ENCODE measurements around the gene PCDHA9.
"Not testable (repeated sequence)": the region's sequence is repeated elsewhere in the genome, so short reads cannot be mapped to it uniquely, and the experiment has no call there.

Gene PCDHA9

DNA sequence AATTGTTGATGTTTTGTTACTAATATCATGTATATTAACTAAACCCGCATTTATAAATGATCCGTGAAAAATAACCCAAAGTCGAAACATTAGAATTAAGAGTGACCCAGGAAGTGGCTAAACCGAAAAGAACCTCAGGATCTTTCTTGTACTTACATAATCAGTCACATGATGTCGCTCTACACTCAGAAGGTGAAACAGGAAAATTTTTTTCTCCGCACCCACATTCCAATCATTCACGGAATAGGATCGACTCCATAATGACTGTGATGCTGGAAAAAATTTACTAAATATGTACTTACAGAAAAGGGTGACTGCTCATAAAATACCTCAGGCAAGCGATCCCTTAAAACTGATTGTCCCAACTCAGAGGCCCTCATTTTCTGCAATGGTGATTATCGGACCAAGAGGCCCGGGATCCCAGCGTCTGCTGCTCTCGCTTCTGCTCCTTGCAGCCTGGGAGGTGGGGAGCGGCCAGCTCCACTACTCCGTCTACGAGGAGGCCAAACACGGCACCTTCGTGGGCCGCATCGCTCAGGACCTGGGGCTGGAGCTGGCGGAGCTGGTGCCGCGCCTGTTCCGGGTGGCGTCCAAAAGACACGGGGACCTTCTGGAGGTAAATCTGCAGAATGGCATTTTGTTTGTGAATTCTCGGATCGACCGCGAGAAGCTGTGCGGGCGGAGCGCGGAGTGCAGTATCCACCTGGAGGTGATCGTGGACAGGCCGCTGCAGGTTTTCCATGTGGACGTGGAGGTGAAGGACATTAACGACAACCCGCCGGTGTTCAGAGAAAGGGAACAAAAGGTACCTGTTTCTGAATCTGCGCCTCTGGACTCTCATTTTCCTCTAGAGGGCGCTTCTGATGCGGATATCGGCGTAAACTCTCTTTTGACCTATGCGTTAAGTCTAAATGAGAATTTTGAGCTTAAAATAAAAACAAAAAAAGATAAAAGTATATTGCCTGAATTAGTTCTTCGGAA lies 27.2 kb downstream of the PCDHA9 start, which contains the start of gene PCDHA12:
Gene PCDHA12 (plus strand): TSS at position 224 of the 981 bp plus-strand sequence. CDS start 165 bp downstream, at position 389.
- no peak for DNase-seq (ENCODE audit: low read depth in 1 of 2, low spot score in 1 of 2)

DNA sequence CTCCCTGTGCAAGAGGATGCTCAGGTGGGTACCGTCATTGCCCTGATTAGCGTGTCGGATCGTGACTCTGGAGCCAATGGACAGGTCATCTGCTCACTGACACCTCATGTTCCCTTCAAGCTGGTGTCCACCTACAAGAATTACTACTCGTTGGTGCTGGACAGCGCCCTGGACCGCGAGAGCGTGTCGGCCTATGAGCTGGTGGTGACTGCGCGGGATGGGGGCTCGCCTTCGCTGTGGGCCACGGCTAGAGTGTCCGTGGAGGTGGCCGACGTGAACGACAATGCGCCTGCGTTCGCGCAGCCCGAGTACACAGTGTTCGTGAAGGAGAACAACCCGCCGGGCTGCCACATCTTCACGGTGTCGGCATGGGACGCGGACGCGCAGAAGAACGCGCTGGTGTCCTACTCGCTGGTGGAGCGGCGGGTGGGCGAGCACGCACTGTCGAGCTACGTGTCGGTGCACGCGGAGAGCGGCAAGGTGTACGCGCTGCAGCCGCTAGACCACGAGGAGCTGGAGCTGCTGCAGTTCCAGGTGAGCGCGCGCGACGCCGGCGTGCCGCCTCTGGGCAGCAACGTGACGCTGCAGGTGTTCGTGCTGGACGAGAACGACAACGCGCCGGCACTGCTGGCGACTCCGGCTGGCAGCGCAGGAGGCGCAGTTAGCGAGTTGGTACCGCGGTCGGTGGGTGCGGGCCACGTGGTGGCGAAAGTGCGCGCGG lies 28.5 kb downstream of the PCDHA9 start:
- not testable (repeated sequence) for DNase-seq (ENCODE audit: low read depth in 1 of 2, low spot score in 1 of 2)

DNA sequence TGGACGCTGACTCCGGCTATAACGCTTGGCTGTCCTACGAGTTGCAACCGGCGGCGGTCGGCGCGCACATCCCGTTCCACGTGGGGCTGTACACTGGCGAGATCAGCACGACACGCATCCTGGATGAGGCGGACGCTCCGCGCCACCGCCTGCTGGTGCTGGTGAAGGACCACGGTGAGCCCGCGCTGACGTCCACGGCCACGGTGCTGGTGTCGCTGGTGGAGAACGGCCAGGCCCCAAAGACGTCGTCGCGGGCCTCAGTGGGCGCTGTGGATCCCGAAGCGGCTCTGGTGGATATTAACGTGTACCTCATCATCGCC lies 29.0 kb downstream of the PCDHA9 start:
- no peak for DNase-seq (ENCODE audit: low read depth in 1 of 2, low spot score in 1 of 2)

DNA sequence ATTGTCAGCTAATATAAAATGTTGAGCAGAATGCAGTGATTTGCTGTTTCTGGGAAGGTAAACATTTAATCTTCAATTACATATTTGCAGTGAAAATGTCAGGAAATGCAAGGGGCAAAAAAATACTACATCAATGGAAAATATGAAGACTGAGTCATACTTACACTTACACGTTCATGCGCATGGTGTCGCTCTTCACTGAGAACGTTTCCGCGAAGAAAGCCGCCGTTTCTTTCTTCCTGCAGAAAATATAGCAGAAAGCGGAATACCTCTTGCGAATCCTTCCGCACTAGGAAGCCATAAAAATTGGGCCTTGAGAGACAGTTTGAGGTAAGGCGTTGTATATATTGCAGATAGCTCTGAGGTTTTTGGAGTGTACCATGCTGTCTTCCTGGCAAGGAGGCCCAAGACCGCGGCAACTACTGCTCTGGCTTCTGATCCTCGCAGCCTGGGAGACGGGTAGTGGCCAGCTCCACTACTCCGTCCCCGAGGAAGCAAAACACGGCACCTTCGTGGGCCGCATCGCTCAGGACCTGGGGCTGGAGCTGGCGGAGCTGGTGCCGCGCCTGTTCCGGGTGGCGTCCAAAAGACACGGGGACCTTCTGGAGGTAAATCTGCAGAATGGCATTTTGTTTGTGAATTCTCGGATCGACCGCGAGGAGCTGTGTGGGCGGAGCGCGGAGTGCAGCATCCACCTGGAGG lies 33.9 kb downstream of the PCDHA9 start, which contains the start of gene PCDHA13:
Gene PCDHA13 (plus strand): TSS at position 236 of the 702 bp plus-strand sequence. CDS start 145 bp downstream, at position 381.
- no peak for DNase-seq (ENCODE audit: low read depth in 1 of 2, low spot score in 1 of 2)

DNA sequence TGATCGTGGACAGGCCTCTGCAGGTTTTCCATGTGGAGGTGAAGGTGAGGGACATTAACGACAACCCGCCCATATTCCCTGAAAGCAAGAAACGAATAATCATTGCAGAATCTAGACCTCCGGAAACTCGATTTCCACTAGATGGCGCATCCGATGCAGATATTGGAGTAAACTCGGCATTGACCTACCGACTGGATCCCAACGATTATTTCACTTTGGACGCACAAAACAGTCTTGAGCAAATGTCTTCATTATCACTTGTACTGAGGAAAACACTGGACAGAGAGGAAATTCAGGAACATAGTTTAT lies 34.4 kb downstream of the PCDHA9 start:
- DNase-seq (ENCODE audit: low read depth in 1 of 2, low spot score in 1 of 2), result no peak

DNA sequence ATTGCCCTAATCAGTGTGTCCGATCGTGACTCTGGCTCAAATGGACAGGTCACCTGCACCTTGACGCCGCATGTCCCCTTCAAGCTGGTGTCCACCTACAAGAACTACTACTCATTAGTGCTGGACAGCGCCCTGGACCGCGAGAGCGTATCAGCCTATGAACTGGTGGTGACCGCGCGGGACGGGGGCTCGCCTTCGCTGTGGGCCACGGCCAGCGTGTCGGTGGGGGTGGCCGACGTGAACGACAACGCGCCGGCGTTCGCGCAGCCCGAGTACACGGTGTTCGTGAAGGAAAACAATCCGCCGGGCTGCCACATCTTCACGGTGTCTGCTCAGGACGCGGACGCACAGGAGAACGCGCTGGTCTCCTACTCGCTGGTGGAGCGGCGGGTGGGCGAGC lies 35.2 kb downstream of the PCDHA9 start:
- DNase-seq (ENCODE audit: low read depth in 1 of 2, low spot score in 1 of 2), result no peak

DNA sequence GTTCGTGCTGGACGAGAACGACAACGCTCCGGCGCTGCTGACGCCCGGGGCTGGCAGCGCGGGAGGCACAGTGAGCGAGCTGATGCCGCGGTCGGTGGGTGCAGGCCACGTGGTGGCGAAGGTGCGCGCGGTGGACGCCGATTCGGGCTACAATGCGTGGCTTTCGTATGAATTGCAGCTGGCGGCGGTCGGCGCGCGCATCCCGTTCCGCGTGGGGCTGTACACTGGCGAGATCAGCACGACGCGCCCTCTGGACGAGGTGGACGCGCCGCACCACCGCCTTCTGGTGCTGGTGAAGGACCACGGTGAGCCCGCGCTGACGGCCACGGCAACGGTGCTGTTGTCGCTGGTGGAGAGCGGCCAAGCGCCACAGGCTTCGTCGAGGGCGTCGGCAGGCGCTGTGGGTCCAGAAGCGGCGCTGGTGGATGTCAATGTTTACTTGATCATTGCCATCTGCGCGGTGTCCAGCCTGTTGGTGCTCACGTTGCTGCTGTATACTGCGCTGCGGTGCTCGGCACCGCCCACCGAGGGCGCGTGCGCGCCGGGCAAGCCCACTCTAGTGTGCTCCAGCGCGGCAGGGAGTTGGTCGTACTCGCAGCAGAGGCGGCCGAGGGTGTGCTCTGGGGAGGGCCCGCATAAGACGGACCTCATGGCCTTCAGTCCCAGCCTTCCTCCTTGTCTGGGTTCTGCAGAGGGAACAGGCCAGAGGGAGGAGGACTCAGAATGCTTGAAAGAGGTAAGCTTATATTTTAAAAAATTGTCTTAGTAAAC lies 35.9 kb downstream of the PCDHA9 start:
- no peak for DNase-seq (ENCODE audit: low read depth in 1 of 2, low spot score in 1 of 2)
